ENCODE data around the gene SLC6A11. TPM values are rescaled to one million over a fixed set of nuclear protein-coding genes. Genes with fewer than 3 reads are reported as not detected.

The SLC6A11 gene
- total and polyA plus RNA-seq, 4 donors, result 50.0 to 265 (median 168) TPM

GRCh38 chr3:10786640-10787039 lies 29.4 kb upstream of the SLC6A11 start:
- no peak overlapping the region for H3K4me3 ChIP-seq (ENCODE audit: low read depth, low read length)
- no peak for DNase-seq (ENCODE audit: low read depth in 4 of 6, low spot score in 6 of 6)
- no peaks in the 10 kb centered on the region for H3K36me3 ChIP-seq (ENCODE audit: control insufficient read depth, insufficient read depth, low read length)
- no peak overlapping the region for H3K27ac ChIP-seq (ENCODE audit: low read depth, low read length)
- no peaks in the 10 kb centered on the region for H3K9me3 ChIP-seq (ENCODE audit: control insufficient read depth, insufficient read depth, low read length)
- no peaks in the 10 kb centered on the region for H3K27me3 ChIP-seq (ENCODE audit: control insufficient read depth, insufficient read depth, low read length)
- peaks cover 4% of the 10 kb centered on the region for H3K4me1 ChIP-seq (ENCODE audit: control insufficient read depth, insufficient read depth, low read length)

GRCh38 chr3:10788451-10788850 lies 27.6 kb upstream of the SLC6A11 start:
- no peaks in the 10 kb centered on the region for H3K4me1 ChIP-seq (ENCODE audit: control insufficient read depth, insufficient read depth, low read length)
- H3K27ac ChIP-seq (ENCODE audit: low read depth, low read length), result no peak overlapping the region
- WGBS (ENCODE audit: insufficient coverage), result no CpG with 5 or more reads among the region's 1 CpG

GRCh38 chr3:10790713-10791112 lies 25.3 kb upstream of the SLC6A11 start:
- H3K27me3 ChIP-seq (ENCODE audit: control insufficient read depth, insufficient read depth, low read length), result no peaks in the 10 kb centered on the region

More at GRCh38 chr3:10788451-10788850, 27.6 kb upstream of the SLC6A11 start:
- Histone ChIP-seq H3K9me3 (ENCODE audit: control insufficient read depth, insufficient read depth, low read length) (no peaks in the 10 kb centered on the region), H3K36me3 (ENCODE audit: control insufficient read depth, insufficient read depth, low read length) (no peaks in the 10 kb centered on the region), H3K4me3 (ENCODE audit: low read depth, low read length) (no peak overlapping the region), H3K27me3 (ENCODE audit: control insufficient read depth, insufficient read depth, low read length) (no peaks in the 10 kb centered on the region)
- DNase-seq (ENCODE audit: low read depth in 4 of 6, low spot score in 6 of 6), result no peak

GRCh38 chr3:10792208-10792607 lies 23.8 kb upstream of the SLC6A11 start:
- WGBS (ENCODE audit: insufficient coverage), result 36% methylated on average over 1 of the region's 4 CpGs

More at GRCh38 chr3:10790713-10791112, 25.3 kb upstream of the SLC6A11 start:
- H3K27ac ChIP-seq (ENCODE audit: low read depth, low read length), result no peak overlapping the region
- H3K9me3 ChIP-seq (ENCODE audit: control insufficient read depth, insufficient read depth, low read length), result no peaks in the 10 kb centered on the region
- no peak overlapping the region for H3K4me3 ChIP-seq (ENCODE audit: low read depth, low read length)
- WGBS (ENCODE audit: insufficient coverage), result no CpG with 5 or more reads among the region's 1 CpG
- no peaks in the 10 kb centered on the region for H3K36me3 ChIP-seq (ENCODE audit: control insufficient read depth, insufficient read depth, low read length)
- DNase-seq (ENCODE audit: low read depth in 4 of 6, low spot score in 6 of 6), result no peak
- no peaks in the 10 kb centered on the region for H3K4me1 ChIP-seq (ENCODE audit: control insufficient read depth, insufficient read depth, low read length)

GRCh38 chr3:10798600-10799367 lies 17.2 kb upstream of the SLC6A11 start:
- no peaks in the 10 kb centered on the region for H3K27me3 ChIP-seq (ENCODE audit: control insufficient read depth, insufficient read depth, low read length)
- H3K36me3 ChIP-seq (ENCODE audit: control insufficient read depth, insufficient read depth, low read length), result no peaks in the 10 kb centered on the region
- no peak for DNase-seq (ENCODE audit: low read depth in 4 of 6, low spot score in 6 of 6)
- no peak overlapping the region for H3K4me3 ChIP-seq (ENCODE audit: low read depth, low read length)
- H3K27ac ChIP-seq (ENCODE audit: low read depth, low read length), result no peak overlapping the region
- WGBS (ENCODE audit: insufficient coverage), result 50% methylated on average over 2 of the region's 5 CpGs
- no peaks in the 10 kb centered on the region for H3K4me1 ChIP-seq (ENCODE audit: control insufficient read depth, insufficient read depth, low read length)
- H3K9me3 ChIP-seq (ENCODE audit: control insufficient read depth, insufficient read depth, low read length), result no peaks in the 10 kb centered on the region

More at GRCh38 chr3:10792208-10792607, 23.8 kb upstream of the SLC6A11 start:
- no peaks in the 10 kb centered on the region for H3K27me3 ChIP-seq (ENCODE audit: control insufficient read depth, insufficient read depth, low read length)
- DNase-seq (ENCODE audit: low read depth in 4 of 6, low spot score in 6 of 6), result no peak
- H3K9me3 ChIP-seq (ENCODE audit: control insufficient read depth, insufficient read depth, low read length), result no peaks in the 10 kb centered on the region
- no peak overlapping the region for H3K27ac ChIP-seq (ENCODE audit: low read depth, low read length)
- H3K36me3 ChIP-seq (ENCODE audit: control insufficient read depth, insufficient read depth, low read length), result no peaks in the 10 kb centered on the region
- no peaks in the 10 kb centered on the region for H3K4me1 ChIP-seq (ENCODE audit: control insufficient read depth, insufficient read depth, low read length)
- H3K4me3 ChIP-seq (ENCODE audit: low read depth, low read length), result no peak overlapping the region

GRCh38 chr3:10804183-10804648 lies 11.8 kb upstream of the SLC6A11 start:
- Histone ChIP-seq H3K27ac (ENCODE audit: low read depth, low read length) (no peak overlapping the region), H3K4me3 (ENCODE audit: low read depth, low read length) (no peak overlapping the region), H3K4me1 (ENCODE audit: control insufficient read depth, insufficient read depth, low read length) (no peaks in the 10 kb centered on the region), H3K36me3 (ENCODE audit: control insufficient read depth, insufficient read depth, low read length) (no peaks in the 10 kb centered on the region), H3K9me3 (ENCODE audit: control insufficient read depth, insufficient read depth, low read length) (no peaks in the 10 kb centered on the region), H3K27me3 (ENCODE audit: control insufficient read depth, insufficient read depth, low read length) (no peaks in the 10 kb centered on the region)
- no CpG with 5 or more reads among the region's 2 CpGs for WGBS (ENCODE audit: insufficient coverage)
- DNase-seq (ENCODE audit: low read depth in 4 of 6, low spot score in 6 of 6), result no peak

- DNase-seq (ENCODE audit: low read depth in 4 of 6, low spot score in 6 of 6), result peak in 2 of 6 donors; percentile 65 to 70
- H3K4me1 ChIP-seq (ENCODE audit: control insufficient read depth, insufficient read depth, low read length), result no peaks in the 10 kb centered on the region
- 45% methylated on average over 2 of the region's 4 CpGs for WGBS (ENCODE audit: insufficient coverage)
Measured at GRCh38 chr3:10806006-10806405, 10.0 kb upstream of the SLC6A11 start.

GRCh38 chr3:10808130-10808735 lies 7.8 kb upstream of the SLC6A11 start:
- WGBS (ENCODE audit: insufficient coverage), result no CpG with 5 or more reads among the region's 1 CpG

More at GRCh38 chr3:10806006-10806405, 10.0 kb upstream of the SLC6A11 start:
- Histone ChIP-seq H3K27me3 (ENCODE audit: control insufficient read depth, insufficient read depth, low read length) (no peaks in the 10 kb centered on the region), H3K36me3 (ENCODE audit: control insufficient read depth, insufficient read depth, low read length) (no peaks in the 10 kb centered on the region), H3K9me3 (ENCODE audit: control insufficient read depth, insufficient read depth, low read length) (no peaks in the 10 kb centered on the region), H3K4me3 (ENCODE audit: low read depth, low read length) (no peak overlapping the region), H3K27ac (ENCODE audit: low read depth, low read length) (no peak overlapping the region)

GRCh38 chr3:10808974-10809373 lies 7.1 kb upstream of the SLC6A11 start:
- Histone ChIP-seq H3K4me3 (ENCODE audit: low read depth, low read length) (no peak overlapping the region), H3K9me3 (ENCODE audit: control insufficient read depth, insufficient read depth, low read length) (no peaks in the 10 kb centered on the region), H3K27me3 (ENCODE audit: control insufficient read depth, insufficient read depth, low read length) (no peaks in the 10 kb centered on the region), H3K36me3 (ENCODE audit: control insufficient read depth, insufficient read depth, low read length) (no peaks in the 10 kb centered on the region), H3K27ac (ENCODE audit: low read depth, low read length) (no peak overlapping the region), H3K4me1 (ENCODE audit: control insufficient read depth, insufficient read depth, low read length) (no peaks in the 10 kb centered on the region)
- DNase-seq (ENCODE audit: low read depth in 4 of 6, low spot score in 6 of 6), result no peak
- WGBS (ENCODE audit: insufficient coverage), result no CpG with 5 or more reads among the region's 2 CpGs

More at GRCh38 chr3:10808130-10808735, 7.8 kb upstream of the SLC6A11 start:
- DNase-seq (ENCODE audit: low read depth in 4 of 6, low spot score in 6 of 6), result no peak
- H3K4me1 ChIP-seq (ENCODE audit: control insufficient read depth, insufficient read depth, low read length), result no peaks in the 10 kb centered on the region
- no peaks in the 10 kb centered on the region for H3K27me3 ChIP-seq (ENCODE audit: control insufficient read depth, insufficient read depth, low read length)
- H3K36me3 ChIP-seq (ENCODE audit: control insufficient read depth, insufficient read depth, low read length), result no peaks in the 10 kb centered on the region
- no peak overlapping the region for H3K4me3 ChIP-seq (ENCODE audit: low read depth, low read length)
- H3K9me3 ChIP-seq (ENCODE audit: control insufficient read depth, insufficient read depth, low read length), result no peaks in the 10 kb centered on the region
- H3K27ac ChIP-seq (ENCODE audit: low read depth, low read length), result no peak overlapping the region

- 100% methylated on average over 1 of the region's 3 CpGs for WGBS (ENCODE audit: insufficient coverage)
- DNase-seq (ENCODE audit: low read depth in 4 of 6, low spot score in 6 of 6), result no peak
Measured at GRCh38 chr3:10810376-10810775, 5.7 kb upstream of the SLC6A11 start.

More at GRCh38 chr3:10810376-10810775, 5.7 kb upstream of the SLC6A11 start:
- Histone ChIP-seq H3K4me3 (ENCODE audit: low read depth, low read length) (no peak overlapping the region), H3K9me3 (ENCODE audit: control insufficient read depth, insufficient read depth, low read length) (no peaks in the 10 kb centered on the region), H3K36me3 (ENCODE audit: control insufficient read depth, insufficient read depth, low read length) (no peaks in the 10 kb centered on the region), H3K27ac (ENCODE audit: low read depth, low read length) (no peak overlapping the region), H3K4me1 (ENCODE audit: control insufficient read depth, insufficient read depth, low read length) (peaks cover under 1% of the 10 kb centered on the region), H3K27me3 (ENCODE audit: control insufficient read depth, insufficient read depth, low read length) (no peaks in the 10 kb centered on the region)
